ENCODE results near the gene NUTM2F.

The NUTM2F gene

DNA sequence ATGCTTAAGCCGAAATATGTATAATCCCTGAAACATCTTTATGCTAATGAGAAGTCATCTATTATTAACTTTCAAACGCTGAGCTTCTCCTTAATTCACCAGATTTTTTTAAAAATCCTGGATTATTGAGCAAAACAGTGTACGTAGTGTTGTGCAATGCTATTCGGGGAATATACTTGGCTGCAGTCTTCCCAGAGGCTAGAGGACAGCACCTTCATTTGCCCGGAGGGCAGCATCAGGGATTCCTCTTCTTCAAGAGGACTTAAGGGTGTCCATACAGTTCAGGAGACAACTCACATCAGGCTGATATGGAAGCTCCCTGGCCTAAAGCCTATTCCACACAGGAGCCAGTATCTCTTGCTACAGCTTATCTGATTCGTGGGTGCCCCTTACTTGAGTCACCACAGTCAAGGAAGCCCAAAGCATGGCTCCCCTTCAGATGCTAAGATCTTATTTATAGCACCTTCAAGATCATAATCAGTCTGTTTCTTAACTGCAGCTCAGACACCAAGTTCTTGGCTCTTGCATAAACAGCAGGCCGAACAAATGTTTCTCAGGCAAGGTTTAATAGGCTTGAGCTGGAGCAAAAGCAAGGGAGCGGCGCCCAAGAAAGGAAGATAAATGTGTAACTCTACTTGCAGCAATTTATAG is 29.4 kb downstream of the NUTM2F start:
- H3K4me3 ChIP-seq (ENCODE audit: low read depth, low read length) = no peak overlapping the region
- no peak for DNase-seq (ENCODE audit: low read depth)
- TF ChIP-seq, protein P1, sequence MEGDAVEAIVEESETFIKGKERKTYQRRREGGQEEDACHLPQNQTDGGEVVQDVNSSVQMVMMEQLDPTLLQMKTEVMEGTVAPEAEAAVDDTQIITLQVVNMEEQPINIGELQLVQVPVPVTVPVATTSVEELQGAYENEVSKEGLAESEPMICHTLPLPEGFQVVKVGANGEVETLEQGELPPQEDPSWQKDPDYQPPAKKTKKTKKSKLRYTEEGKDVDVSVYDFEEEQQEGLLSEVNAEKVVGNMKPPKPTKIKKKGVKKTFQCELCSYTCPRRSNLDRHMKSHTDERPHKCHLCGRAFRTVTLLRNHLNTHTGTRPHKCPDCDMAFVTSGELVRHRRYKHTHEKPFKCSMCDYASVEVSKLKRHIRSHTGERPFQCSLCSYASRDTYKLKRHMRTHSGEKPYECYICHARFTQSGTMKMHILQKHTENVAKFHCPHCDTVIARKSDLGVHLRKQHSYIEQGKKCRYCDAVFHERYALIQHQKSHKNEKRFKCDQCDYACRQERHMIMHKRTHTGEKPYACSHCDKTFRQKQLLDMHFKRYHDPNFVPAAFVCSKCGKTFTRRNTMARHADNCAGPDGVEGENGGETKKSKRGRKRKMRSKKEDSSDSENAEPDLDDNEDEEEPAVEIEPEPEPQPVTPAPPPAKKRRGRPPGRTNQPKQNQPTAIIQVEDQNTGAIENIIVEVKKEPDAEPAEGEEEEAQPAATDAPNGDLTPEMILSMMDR (IDR thresholded peaks at IDR 0.05; ENCODE audit: low read depth, low read length, missing control alignments) = no peak

DNA sequence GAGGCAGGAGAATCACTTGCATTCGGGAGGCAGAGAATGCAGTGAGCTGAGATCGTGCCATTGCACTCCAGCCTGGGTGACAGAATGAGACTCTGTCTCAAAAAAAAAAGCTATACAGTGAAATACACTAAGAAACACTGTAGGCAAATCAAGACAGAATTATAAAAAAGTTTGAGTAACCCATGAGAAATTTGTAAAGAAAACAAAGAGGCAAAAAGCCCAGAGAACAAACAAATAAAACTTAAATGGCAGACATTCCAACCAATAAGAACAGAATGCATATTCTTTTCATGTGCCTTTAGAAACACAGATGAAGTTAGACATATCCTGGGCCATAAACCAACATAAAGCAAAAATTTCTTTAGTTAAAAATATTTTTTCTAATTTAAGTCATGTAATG is 38.8 kb downstream of the NUTM2F start:
- H3K4me3 ChIP-seq (ENCODE audit: low read depth, low read length) = no peak overlapping the region
- no peak for DNase-seq (ENCODE audit: low read depth)
- TF ChIP-seq, protein P1 (IDR thresholded peaks at IDR 0.05; ENCODE audit: low read depth, low read length, missing control alignments) = no peak

DNA sequence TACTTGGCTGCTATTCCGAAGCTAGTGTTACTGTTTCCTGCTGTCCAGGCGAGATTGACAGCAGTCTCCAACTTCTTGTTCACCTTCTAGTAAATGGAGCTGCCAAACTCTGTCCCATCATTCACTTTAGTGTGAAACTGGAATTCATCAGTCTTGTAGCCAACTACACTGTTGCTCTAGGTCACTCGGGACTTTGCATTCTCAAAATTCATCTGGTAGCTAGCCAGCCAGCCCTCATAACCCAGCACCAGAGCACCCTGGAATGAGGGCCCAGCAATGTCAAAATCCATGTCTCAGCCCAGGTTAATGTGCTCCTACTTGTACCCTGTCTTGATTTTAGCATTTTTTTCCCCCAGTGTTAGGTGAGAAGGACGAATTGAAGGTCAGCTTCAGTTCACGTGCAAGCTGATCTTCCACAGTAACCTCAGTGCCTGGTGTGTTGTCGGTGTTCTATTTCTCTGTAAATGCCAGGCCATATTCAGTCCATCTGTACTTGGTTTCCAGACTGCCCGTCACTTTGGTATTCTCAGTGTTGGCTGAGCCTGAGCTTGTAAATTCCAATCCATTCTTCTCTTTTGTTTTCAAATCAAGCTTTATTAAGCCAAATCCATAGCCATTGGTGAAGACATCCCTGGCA is 40.4 kb downstream of the NUTM2F start:
- TF ChIP-seq, protein P1 (IDR thresholded peaks at IDR 0.05; ENCODE audit: low read depth, low read length, missing control alignments) = no peak
- no peak for DNase-seq (ENCODE audit: low read depth)
- no peak overlapping the region for H3K4me3 ChIP-seq (ENCODE audit: low read depth, low read length)

DNA sequence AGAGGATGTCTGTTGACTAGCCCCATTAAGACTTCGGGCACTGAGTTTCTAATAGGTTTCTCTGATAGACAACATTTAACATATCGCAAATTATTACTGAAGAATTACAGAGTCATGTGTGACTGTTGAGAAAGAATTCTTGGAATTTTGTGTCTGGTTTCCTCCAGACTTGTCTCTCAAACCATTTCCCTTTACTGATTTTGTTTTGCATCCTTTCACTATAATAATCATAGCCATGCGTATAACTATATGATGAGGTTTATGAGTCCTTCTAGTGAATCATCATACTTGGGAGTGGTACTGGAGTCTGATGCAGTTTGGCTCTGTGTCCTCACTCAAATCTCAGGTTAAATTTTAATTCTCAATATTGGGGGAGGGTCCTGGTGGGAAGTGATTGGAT is 42.3 kb downstream of the NUTM2F start:
- TF ChIP-seq, protein P1 (IDR thresholded peaks at IDR 0.05; ENCODE audit: low read depth, low read length, missing control alignments) = no peak
- H3K4me3 ChIP-seq (ENCODE audit: low read depth, low read length) = no peak overlapping the region
- no peak for DNase-seq (ENCODE audit: low read depth)

DNA sequence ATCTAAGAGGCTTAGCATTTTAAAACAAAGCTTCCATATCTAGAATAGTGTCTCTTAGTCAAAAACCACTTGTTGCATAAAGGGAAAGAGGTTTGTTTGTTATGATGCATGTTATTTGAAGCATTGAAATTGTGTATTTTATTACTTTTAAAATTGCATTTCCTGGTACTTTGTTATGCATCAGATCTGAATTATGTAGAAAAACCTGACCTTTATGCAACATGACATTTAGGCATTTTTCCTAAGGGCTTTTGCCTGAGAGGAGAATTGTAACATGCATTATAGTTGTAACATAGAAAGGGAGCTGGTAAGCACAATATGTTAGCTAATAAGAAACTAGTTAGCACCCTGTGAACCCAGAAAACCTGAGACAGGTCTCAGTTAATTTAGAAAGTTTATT is 47.3 kb downstream of the NUTM2F start:
- no peak for DNase-seq (ENCODE audit: low read depth)
- no peak overlapping the region for H3K4me3 ChIP-seq (ENCODE audit: low read depth, low read length)
- TF ChIP-seq, protein P1 (IDR thresholded peaks at IDR 0.05; ENCODE audit: low read depth, low read length, missing control alignments) = no peak

DNA sequence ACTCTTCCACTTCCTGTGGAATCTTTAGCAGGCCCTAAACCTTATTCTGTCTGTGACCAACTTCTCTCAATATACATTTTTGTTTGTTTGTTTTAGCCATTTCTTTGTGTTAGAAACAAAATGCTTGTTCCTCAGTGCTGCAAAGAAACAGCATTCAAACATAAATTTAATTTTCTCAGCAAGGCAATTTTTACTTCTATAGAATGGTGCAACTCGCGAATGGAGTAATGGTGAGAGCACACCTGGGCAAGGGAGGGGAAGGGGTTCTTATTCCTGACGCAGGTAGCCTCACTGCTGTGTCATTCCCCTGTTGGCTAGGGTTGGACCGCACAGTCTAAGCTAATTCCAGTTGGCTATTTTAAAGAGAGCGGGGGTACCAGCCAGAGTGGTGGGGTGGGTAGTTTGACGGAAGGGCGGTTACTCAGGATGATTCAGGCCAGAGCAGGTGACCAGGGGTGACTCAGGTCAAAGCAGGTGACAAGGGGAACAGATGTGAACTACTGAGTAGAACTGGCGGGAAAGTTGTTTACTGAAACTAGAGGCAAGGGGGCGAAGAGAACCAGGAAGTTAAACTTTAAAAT is 47.9 kb downstream of the NUTM2F start:
- no peak for DNase-seq (ENCODE audit: low read depth)
- H3K4me3 ChIP-seq (ENCODE audit: low read depth, low read length) = no peak overlapping the region
- TF ChIP-seq, protein P1 (IDR thresholded peaks at IDR 0.05; ENCODE audit: low read depth, low read length, missing control alignments) = no peak

Measured in GM12864 (cell line).